Tibial artery (tissue), 4 donors: Measurements from ENCODE around the gene NLRC5.

Experiments
- DNase-seq, 2 donors: peaks; one replicate each; pipeline ENCODE4 v3.0.0-alpha.2; 2019
- H3K27ac ChIP-seq, 2 donors: fragments of 200-600 bp; sonication (generic) in 1 of 2; 1 replicate in 1 of 2; 2 replicates in 1 of 2; pipeline ENCODE4 v1.5.1; 2018 to 2019; ENCODE audit warnings: mild to moderate bottlenecking in 1 of 2
- H3K27me3 ChIP-seq, 2 donors: fragments of 200-600 bp; sonication (generic) in 1 of 2; one replicate each; pipeline versions ENCODE4 v1.5.1 to v1.6.0; 2016 to 2019
- H3K36me3 ChIP-seq, 3 donors: fragments of 200-600 bp; sonication (generic) in 2 of 3; one replicate each; pipeline ENCODE4 v1.5.1; 2016 to 2019; ENCODE audit warnings: mild to moderate bottlenecking in 2 of 3
- H3K4me1 ChIP-seq, 4 donors: fragments of 200-600 bp; sonication (generic) in 2 of 4; 1 replicate in 3 of 4; 2 replicates in 1 of 4; pipeline ENCODE4 v1.5.1; 2016 to 2019
- H3K4me3 ChIP-seq, 2 donors: fragments of 200-600 bp; sonication (generic) in 1 of 2; 1 replicate in 1 of 2; 2 replicates in 1 of 2; pipeline ENCODE4 v1.5.1; 2018 to 2019; ENCODE audit warnings: mild to moderate bottlenecking in 2 of 2
- H3K9me3 ChIP-seq, 3 donors: fragments of 200-600 bp; sonication (generic) in 1 of 3; one replicate each; pipeline ENCODE4 v1.5.1; 2016 to 2019
- intact Hi-C: fragments of 100-400 bp; cut with DNase I; formaldehyde crosslinking; loops from one replicate; pipeline ENCODE4 v1.15.0; 2023; ENCODE audit warnings: low total_unique reads
- TF ChIP-seq, protein P1 (sequence below), 2 experiments: fragments of 200-600 bp in 1 of 2; fragments of 450-650 bp in 1 of 2; IDR thresholded peaks; one replicate each; pipeline ENCODE4 v1.5.1; 2017 to 2019; ENCODE audit warnings: antibody characterized with exemption in 2 of 2, mild to moderate bottlenecking in 1 of 2, moderate library complexity in 1 of 2

NLRC5 gene

DNA sequence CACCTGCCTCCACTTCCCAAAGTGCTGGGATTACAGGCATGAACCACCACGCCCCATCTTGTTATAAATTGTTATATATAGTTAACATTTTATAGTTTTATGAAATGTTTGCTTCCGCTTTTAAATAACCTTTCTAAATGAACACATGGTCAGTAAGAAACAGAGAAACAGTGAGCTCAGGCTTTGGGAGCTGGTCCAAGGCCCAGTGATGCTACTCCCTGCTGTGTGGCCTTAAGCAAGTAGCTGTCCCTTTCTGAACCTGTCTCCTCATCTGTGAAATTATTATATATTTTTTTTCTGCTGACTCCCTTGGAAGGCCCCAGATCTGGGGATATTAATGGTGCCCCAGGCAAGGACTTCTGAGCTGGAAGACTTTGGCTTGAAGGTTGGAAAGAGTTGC is 122.1 kb downstream of the NLRC5 start:
- peak overlapping the region in 1 of 2 donors; percentile 73 for H3K27ac ChIP-seq
- DNase-seq: no peak
- H3K4me1 ChIP-seq: peaks cover 0 to 36% (median 26%) of the 10 kb centered on the region in 4 donors
- TF ChIP-seq, protein P1, sequence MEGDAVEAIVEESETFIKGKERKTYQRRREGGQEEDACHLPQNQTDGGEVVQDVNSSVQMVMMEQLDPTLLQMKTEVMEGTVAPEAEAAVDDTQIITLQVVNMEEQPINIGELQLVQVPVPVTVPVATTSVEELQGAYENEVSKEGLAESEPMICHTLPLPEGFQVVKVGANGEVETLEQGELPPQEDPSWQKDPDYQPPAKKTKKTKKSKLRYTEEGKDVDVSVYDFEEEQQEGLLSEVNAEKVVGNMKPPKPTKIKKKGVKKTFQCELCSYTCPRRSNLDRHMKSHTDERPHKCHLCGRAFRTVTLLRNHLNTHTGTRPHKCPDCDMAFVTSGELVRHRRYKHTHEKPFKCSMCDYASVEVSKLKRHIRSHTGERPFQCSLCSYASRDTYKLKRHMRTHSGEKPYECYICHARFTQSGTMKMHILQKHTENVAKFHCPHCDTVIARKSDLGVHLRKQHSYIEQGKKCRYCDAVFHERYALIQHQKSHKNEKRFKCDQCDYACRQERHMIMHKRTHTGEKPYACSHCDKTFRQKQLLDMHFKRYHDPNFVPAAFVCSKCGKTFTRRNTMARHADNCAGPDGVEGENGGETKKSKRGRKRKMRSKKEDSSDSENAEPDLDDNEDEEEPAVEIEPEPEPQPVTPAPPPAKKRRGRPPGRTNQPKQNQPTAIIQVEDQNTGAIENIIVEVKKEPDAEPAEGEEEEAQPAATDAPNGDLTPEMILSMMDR (IDR thresholded peaks at IDR 0.05): no peak
- intact Hi-C loops: no loop called here
- no peaks in the 10 kb centered on the region for H3K27me3 ChIP-seq
- no peak overlapping the region for H3K4me3 ChIP-seq
- peaks cover 0 to 18% (median 0%) of the 10 kb centered on the region in 3 donors for H3K36me3 ChIP-seq
- H3K9me3 ChIP-seq: no peaks in the 10 kb centered on the region

DNA sequence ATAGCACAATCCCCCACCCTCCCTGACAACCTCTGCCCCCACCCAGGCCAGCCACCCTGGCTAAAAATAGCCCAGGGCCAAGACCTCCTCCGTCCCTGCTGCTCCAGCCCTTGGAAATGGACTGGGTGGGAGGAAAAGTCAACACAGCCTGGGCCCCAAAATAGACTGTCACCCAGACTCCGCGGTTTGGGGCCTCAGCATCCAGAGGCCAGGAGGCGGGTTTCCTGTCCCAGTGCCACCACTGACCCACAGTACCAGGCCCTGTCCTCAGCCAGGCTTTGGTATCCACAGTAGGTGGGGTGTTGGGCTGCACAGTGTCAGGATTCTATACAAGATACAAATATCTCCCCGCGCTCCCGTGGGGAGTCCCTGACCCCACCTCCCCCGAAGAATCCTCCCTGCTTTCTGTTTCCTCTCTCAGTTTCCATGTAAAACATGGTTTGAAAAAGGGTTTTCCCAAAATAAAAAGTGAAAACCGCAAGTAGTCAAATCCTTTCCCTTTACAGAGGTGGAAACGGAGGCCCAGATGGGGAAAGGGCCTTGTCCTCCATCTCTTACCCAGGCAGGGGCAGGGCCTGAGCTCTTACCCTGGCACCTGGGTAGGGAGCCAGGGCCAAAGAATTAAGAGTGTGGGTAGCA is 123.2 kb downstream of the NLRC5 start:
- intact Hi-C loops: no loop called here
- peak overlapping the region; percentile 54 to 73 for H3K27ac ChIP-seq
- H3K4me3 ChIP-seq: no peak overlapping the region
- H3K27me3 ChIP-seq: no peaks in the 10 kb centered on the region
- H3K36me3 ChIP-seq: peaks cover 5 to 29% (median 11%) of the 10 kb centered on the region in 3 donors
- TF ChIP-seq, protein P1 (IDR thresholded peaks at IDR 0.05): no peak
- H3K4me1 ChIP-seq: peaks cover 0 to 36% (median 26%) of the 10 kb centered on the region in 4 donors
- no peaks in the 10 kb centered on the region for H3K9me3 ChIP-seq
- peak in 1 of 2 donors; percentile 68 for DNase-seq

DNA sequence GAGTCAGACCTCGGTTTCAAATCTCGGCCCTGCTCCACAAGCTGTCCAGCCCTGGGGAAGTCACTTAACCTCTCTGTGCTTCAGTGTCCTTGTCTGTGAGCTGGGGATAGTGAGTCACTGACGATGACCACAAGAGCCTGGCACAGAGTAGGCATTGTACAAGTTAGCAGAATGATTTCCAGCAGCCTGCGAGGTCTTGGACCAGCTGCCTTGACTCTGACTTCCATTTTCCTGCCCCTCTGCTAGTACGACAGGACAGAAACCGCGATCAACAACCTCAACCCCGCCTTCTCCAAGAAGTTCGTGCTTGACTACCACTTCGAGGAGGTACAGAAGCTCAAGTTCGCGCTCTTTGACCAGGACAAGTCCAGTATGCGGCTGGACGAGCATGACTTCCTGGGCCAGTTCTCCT is 123.7 kb downstream of the NLRC5 start:
- Histone ChIP-seq H3K27me3 (no peaks in the 10 kb centered on the region), H3K9me3 (no peaks in the 10 kb centered on the region), H3K36me3 (peaks cover 11 to 34% (median 16%) of the 10 kb centered on the region in 3 donors), H3K27ac (peak overlapping the region; percentile 54 to 73), H3K4me3 (no peak overlapping the region), H3K4me1 (peaks cover 0 to 36% (median 26%) of the 10 kb centered on the region in 4 donors)
- no peak for DNase-seq
- intact Hi-C loops: no loop called here
- TF ChIP-seq, protein P1 (IDR thresholded peaks at IDR 0.05): no peak

DNA sequence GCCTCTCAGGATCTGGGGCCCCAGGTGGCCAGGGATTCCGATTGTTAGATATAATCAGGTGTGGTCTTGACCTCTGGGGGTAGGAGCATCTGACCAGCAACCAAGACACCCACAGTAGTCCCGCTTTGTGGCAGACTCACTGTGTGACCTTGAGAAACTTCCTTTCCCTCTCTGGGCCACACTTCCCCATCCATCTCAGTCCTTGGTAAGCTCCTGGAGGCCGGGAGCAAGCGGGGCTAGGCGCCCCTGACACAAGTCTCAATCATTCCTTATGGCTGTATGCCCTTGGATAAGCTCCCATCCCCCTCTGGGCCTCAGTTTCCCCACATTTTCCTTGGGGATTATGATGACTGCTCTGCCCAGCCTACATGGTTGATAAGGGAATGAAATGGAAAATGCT is 124.3 kb downstream of the NLRC5 start:
- intact Hi-C loops: no loop called here
- Histone ChIP-seq H3K27me3 (no peaks in the 10 kb centered on the region), H3K27ac (peak overlapping the region in 1 of 2 donors; percentile 73), H3K9me3 (no peaks in the 10 kb centered on the region), H3K4me1 (peaks cover 0 to 36% (median 26%) of the 10 kb centered on the region in 4 donors), H3K4me3 (no peak overlapping the region), H3K36me3 (peaks cover 11 to 35% (median 19%) of the 10 kb centered on the region in 3 donors)
- TF ChIP-seq, protein P1 (IDR thresholded peaks at IDR 0.05): no peak
- no peak for DNase-seq

DNA sequence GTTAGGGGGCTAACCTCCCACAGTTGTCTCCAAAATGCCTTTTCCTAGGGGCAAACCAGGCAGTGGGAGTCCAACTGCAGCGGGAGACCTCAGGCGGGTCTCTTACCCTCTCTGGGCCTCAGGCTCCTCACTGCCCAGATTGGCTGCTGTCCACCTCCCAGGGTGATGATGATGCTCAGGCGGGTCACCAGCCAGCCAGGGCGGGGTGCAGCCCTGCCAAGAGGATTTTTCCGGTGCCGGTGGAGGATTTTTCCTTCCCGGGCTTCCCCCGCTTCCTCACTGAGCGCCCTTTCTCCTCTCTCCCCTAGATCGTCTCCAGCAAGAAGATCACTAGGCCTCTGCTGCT is 125.8 kb downstream of the NLRC5 start:
- H3K4me3 ChIP-seq: no peak overlapping the region
- peaks cover 0 to 36% (median 26%) of the 10 kb centered on the region in 4 donors for H3K4me1 ChIP-seq
- peaks cover 18 to 48% (median 30%) of the 10 kb centered on the region in 3 donors for H3K36me3 ChIP-seq
- H3K9me3 ChIP-seq: no peaks in the 10 kb centered on the region
- no peak for DNase-seq
- intact Hi-C loops: no loop called here
- no peak overlapping the region for H3K27ac ChIP-seq
- no peaks in the 10 kb centered on the region for H3K27me3 ChIP-seq
- TF ChIP-seq, protein P1 (IDR thresholded peaks at IDR 0.05): no peak
